Omental fat pad (tissue), 4 donors: ENCODE data around the gene BMP6. TPM values are rescaled to one million over a fixed set of nuclear protein-coding genes. Genes with fewer than 3 reads are reported as not detected.

ENCODE experiments used
- ATAC-seq: fragments of 150-250 bp; one replicate; pipeline ENCODE4 v1.9.1; 2016; ENCODE audit warnings: mild to moderate bottlenecking, moderate library complexity; ENCODE audit not compliant: low FRiP score
- DNase-seq: peaks from one replicate; pipeline ENCODE4 v3.0.0-alpha.2; 2019; ENCODE audit warnings: low spot score
- CTCF ChIP-seq, 3 donors: fragments of 450-650 bp; IDR thresholded peaks; one replicate each; pipeline ENCODE4 v1.5.1; 2016 to 2017; ENCODE audit warnings: antibody characterized with exemption in 3 of 3, mild to moderate bottlenecking in 3 of 3, moderate library complexity in 2 of 3
- total RNA-seq, 4 donors: library from RNA; depleted of rRNA; stranded (reverse); fragments of >200 nt; gene quantifications; one replicate each; pipeline ENCODE4 v1.1.0, GENCODE V29; 2016

Gene BMP6
- total RNA-seq, 4 donors from 2014 or later: 4.6 to 72.2 (median 20.7) TPM

GRCh38 chr6:7819431-7820015 is 93.6 kb downstream of the BMP6 start:
- no peak for DNase-seq
- TF ChIP-seq CTCF (IDR thresholded peaks at IDR 0.05): no peak
- no peak for ATAC-seq

- ATAC-seq: no peak
- DNase-seq: no peak
- no peak for TF ChIP-seq CTCF (IDR thresholded peaks at IDR 0.05)
Measured at GRCh38 chr6:7820288-7820835, 94.5 kb downstream of the BMP6 start.

DNA sequence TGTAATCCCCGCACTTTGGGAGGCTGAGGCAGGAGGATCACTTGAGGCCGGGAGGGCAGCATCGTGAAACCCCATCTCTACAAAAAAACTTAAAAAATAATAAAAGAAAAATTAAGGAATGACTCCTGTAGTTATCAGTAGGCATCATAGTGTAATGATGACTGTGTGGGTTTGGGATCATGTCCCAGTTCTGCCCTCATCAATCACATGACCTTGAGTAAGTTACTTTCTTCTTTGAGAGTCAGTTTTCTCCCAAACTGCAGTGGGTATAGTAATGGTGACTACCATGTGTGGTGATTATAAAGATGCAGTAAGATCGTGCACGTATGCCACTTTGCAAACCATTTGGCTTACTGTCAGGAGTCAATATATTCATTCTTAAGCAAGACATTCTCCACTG is 95.5 kb downstream of the BMP6 start:
- DNase-seq (no peak), ATAC-seq (no peak)
- TF ChIP-seq CTCF (IDR thresholded peaks at IDR 0.05): no peak

GRCh38 chr6:7823552-7823951 is 97.7 kb downstream of the BMP6 start:
- no peak for TF ChIP-seq CTCF (IDR thresholded peaks at IDR 0.05)
- no peak for ATAC-seq

GRCh38 chr6:7825986-7826385 is 100.1 kb downstream of the BMP6 start:
- ATAC-seq (no peak), DNase-seq (no peak)
- TF ChIP-seq CTCF (IDR thresholded peaks at IDR 0.05): no peak

More at GRCh38 chr6:7823552-7823951, 97.7 kb downstream of the BMP6 start:
- no peak for DNase-seq

GRCh38 chr6:7827142-7827541 is 101.2 kb downstream of the BMP6 start:
- no peak for ATAC-seq
- no peak for TF ChIP-seq CTCF (IDR thresholded peaks at IDR 0.05)

GRCh38 chr6:7828124-7828523 is 102.2 kb downstream of the BMP6 start:
- ATAC-seq: no peak
- no peak for TF ChIP-seq CTCF (IDR thresholded peaks at IDR 0.05)

More at GRCh38 chr6:7827142-7827541, 101.2 kb downstream of the BMP6 start:
- no peak for DNase-seq

More at GRCh38 chr6:7828124-7828523, 102.2 kb downstream of the BMP6 start:
- DNase-seq: no peak
